ENCODE measurements around the gene UBL4A.
A peak's percentile ranks its signal among the peaks of the same experiment; 100 is the strongest.
"Not testable (repeated sequence)": the region's sequence is repeated elsewhere in the genome, so short reads cannot be mapped to it uniquely, and the experiment has no call there.

Gene UBL4A

DNA sequence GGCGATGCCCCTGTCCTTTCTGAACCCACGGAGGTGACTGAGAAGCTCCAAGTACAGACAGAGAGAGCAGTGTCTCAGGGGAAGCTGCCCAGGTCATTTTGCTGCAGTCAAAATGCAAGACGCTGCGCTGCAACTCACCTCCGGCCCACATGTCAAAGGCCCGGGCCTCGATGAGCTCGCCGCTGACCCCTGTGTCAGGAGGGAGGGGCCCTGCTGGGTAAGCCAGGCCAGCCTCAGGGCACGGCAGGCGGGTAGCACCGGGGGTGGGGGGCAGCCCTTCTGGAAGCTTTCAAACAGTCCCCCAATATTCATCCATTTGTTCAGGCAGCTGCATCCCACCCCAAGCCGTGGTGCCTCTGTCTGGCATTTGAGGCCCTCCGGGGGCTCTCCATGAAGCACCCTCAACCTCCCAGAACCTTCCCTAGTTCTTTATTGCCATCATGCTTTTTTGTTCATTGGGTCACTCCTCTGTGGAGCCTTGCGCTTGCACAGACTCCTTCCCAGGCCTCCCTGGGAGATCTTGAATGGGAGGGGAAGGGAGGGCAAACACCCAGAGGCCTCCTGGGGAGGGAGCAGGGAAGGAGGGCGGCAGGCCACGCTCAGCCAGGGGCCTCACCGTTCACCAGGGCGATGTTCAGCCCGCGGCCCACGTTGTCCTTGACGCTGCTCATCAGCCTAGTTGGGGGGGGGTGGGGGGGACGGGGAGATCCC, 21.4 kb upstream of the UBL4A start:
- Histone ChIP-seq H3K36me3 (ENCODE audit: control insufficient read depth, insufficient read depth, low read length) (peaks cover 15% of the 10 kb centered on the region), H3K4me1 (ENCODE audit: control insufficient read depth, insufficient read depth, low read length, poor library complexity, severe bottlenecking) (peaks cover 8% of the 10 kb centered on the region), H3K9me3 (ENCODE audit: control insufficient read depth, low read length) (no peaks in the 10 kb centered on the region), H3K4me3 (ENCODE audit: extremely low read depth, insufficient read depth, low read length, poor library complexity, severe bottlenecking) (no peak overlapping the region), H3K27ac (ENCODE audit: low read depth, low read length, severe bottlenecking) (no peak overlapping the region)
- 82 to 96% methylated on average over 4 to 7 of the region's 24 CpGs for WGBS, 2 experiments (ENCODE audit: insufficient coverage in 2 of 2)

- H3K4me3 ChIP-seq (ENCODE audit: extremely low read depth, insufficient read depth, low read length, poor library complexity, severe bottlenecking) = no peak overlapping the region
- no peaks in the 10 kb centered on the region for H3K9me3 ChIP-seq (ENCODE audit: control insufficient read depth, low read length)
- H3K36me3 ChIP-seq (ENCODE audit: control insufficient read depth, insufficient read depth, low read length) = peaks cover 15% of the 10 kb centered on the region
- peaks cover 8% of the 10 kb centered on the region for H3K4me1 ChIP-seq (ENCODE audit: control insufficient read depth, insufficient read depth, low read length, poor library complexity, severe bottlenecking)
- peak overlapping the region; percentile 73 for H3K27ac ChIP-seq (ENCODE audit: low read depth, low read length, severe bottlenecking)
- 93 to 98% methylated on average over 6 to 25 of the region's 37 CpGs for WGBS, 2 experiments (ENCODE audit: insufficient coverage in 2 of 2)
Observed at GRCh38 chrX:154506483-154507332, 20.3 kb upstream of the UBL4A start.

DNA sequence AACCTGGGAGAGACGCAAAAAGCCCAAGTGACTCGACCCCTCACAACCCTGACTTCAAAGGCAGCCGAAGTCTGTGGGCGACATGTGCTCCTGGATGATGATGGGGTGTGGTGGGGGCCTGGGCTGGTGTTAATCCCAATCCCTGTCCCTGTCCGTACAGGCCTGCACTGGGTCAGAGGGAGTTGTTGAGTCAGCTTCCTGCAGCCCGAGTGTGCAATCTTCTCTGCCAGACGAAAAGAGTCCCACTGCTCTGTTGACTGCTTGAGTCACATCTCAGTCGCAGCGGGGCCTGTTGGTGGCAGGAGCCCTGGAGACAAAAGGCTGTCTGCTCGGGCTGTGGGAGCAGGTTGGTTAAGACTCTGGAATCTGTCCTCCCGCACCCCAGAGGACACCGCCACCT, 19.3 kb upstream of the UBL4A start:
- Histone ChIP-seq H3K4me3 (ENCODE audit: extremely low read depth, insufficient read depth, low read length, poor library complexity, severe bottlenecking) (no peak overlapping the region), H3K9me3 (ENCODE audit: control insufficient read depth, low read length) (no peaks in the 10 kb centered on the region), H3K36me3 (ENCODE audit: control insufficient read depth, insufficient read depth, low read length) (peaks cover 15% of the 10 kb centered on the region), H3K27ac (ENCODE audit: low read depth, low read length, severe bottlenecking) (peak overlapping the region; percentile 73), H3K4me1 (ENCODE audit: control insufficient read depth, insufficient read depth, low read length, poor library complexity, severe bottlenecking) (peaks cover 8% of the 10 kb centered on the region)
- 60 to 75% methylated on average over 1 to 6 of the region's 12 CpGs for WGBS, 2 experiments (ENCODE audit: insufficient coverage in 2 of 2)

DNA sequence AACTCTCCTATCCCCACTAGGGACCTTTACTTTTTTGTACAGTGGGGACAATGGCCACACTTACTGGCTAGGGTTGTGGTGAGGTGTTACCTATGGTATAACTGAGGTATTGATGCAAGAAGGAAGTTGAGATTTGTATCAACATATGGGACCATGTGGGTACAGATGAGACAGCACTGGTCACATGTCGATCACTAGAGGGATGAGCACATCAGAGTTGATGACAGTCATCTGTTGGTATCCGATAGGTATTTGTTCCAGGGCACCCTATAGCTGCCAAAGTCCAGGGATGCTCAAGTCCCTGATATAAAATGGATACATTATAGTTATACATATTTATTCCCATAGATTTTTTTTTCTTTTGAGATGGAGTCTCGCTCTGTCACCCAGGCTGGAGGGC, 16.6 kb upstream of the UBL4A start:
- Histone ChIP-seq H3K27ac (ENCODE audit: low read depth, low read length, severe bottlenecking) (no peak overlapping the region), H3K4me1 (ENCODE audit: control insufficient read depth, insufficient read depth, low read length, poor library complexity, severe bottlenecking) (peaks cover 8% of the 10 kb centered on the region), H3K4me3 (ENCODE audit: extremely low read depth, insufficient read depth, low read length, poor library complexity, severe bottlenecking) (no peak overlapping the region), H3K9me3 (ENCODE audit: control insufficient read depth, low read length) (no peaks in the 10 kb centered on the region), H3K36me3 (ENCODE audit: control insufficient read depth, insufficient read depth, low read length) (peaks cover 2% of the 10 kb centered on the region)
- WGBS, 2 experiments (ENCODE audit: insufficient coverage in 2 of 2) = 89 to 100% methylated on average over 1 of the region's 3 CpGs

DNA sequence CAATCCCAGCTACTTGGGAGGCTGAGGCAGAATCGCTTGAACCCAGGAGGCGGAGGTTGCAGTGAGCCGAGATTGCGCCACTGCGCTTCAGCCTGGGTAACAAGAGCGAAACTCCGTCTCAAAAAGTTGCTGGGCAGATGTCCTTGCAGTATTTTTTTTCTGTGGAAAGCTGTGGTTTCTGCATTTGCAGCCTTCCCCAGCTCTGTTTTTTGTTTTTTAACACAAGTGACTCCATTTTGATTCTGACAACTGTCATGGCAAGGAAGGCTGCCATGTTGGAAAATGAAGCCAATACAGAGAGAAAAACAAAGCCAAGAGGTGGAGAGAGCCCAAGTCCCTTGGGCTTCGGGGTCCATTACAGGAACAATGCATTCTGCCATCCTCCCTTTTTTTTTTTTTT, 15.7 kb upstream of the UBL4A start:
- peaks cover 8% of the 10 kb centered on the region for H3K4me1 ChIP-seq (ENCODE audit: control insufficient read depth, insufficient read depth, low read length, poor library complexity, severe bottlenecking)
- no peaks in the 10 kb centered on the region for H3K9me3 ChIP-seq (ENCODE audit: control insufficient read depth, low read length)
- 80 to 83% methylated on average over 5 to 6 of the region's 8 CpGs for WGBS, 2 experiments (ENCODE audit: insufficient coverage in 2 of 2)
- no peak overlapping the region for H3K4me3 ChIP-seq (ENCODE audit: extremely low read depth, insufficient read depth, low read length, poor library complexity, severe bottlenecking)
- no peak overlapping the region for H3K27ac ChIP-seq (ENCODE audit: low read depth, low read length, severe bottlenecking)
- no peaks in the 10 kb centered on the region for H3K36me3 ChIP-seq (ENCODE audit: control insufficient read depth, insufficient read depth, low read length)

DNA sequence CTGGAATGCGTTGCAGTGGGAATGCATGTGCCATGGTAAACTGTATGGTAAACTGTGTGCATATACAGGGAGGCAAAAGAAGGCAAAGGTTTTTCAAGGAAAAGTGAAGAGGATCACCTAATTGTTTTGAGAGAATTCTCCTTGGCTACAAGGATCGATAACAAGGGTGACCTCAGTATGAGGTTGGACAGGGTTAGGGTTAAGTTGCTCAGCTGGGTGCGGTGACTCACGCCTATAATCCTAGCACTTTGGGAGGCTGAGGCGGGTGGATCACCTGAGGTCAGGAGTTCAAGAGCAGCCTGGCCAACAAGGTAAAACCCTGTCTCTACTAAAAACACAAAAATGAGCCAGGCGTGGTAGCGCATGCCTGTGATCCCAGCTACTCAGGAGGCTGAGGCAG, 15.0 kb upstream of the UBL4A start:
- WGBS, 2 experiments (ENCODE audit: insufficient coverage in 2 of 2) = 98 to 100% methylated on average over 2 to 6 of the region's 7 CpGs
- H3K4me3 ChIP-seq (ENCODE audit: extremely low read depth, insufficient read depth, low read length, poor library complexity, severe bottlenecking); H3K36me3 ChIP-seq (ENCODE audit: control insufficient read depth, insufficient read depth, low read length); H3K27ac ChIP-seq (ENCODE audit: low read depth, low read length, severe bottlenecking); H3K4me1 ChIP-seq (ENCODE audit: control insufficient read depth, insufficient read depth, low read length, poor library complexity, severe bottlenecking); H3K9me3 ChIP-seq (ENCODE audit: control insufficient read depth, low read length): not testable (repeated sequence)

- H3K27ac ChIP-seq (ENCODE audit: low read depth, low read length, severe bottlenecking); H3K36me3 ChIP-seq (ENCODE audit: control insufficient read depth, insufficient read depth, low read length); H3K9me3 ChIP-seq (ENCODE audit: control insufficient read depth, low read length); H3K4me1 ChIP-seq (ENCODE audit: control insufficient read depth, insufficient read depth, low read length, poor library complexity, severe bottlenecking); H3K4me3 ChIP-seq (ENCODE audit: extremely low read depth, insufficient read depth, low read length, poor library complexity, severe bottlenecking): not testable (repeated sequence)
- WGBS, 2 experiments (ENCODE audit: insufficient coverage in 2 of 2) = no CpG with 5 or more reads among the region's 4 CpGs
Observed at GRCh38 chrX:154496591-154497137, 10.2 kb upstream of the UBL4A start.

- WGBS, 2 experiments (ENCODE audit: insufficient coverage in 2 of 2) = no CpG with 5 or more reads among the region's 6 CpGs
- H3K4me1 ChIP-seq (ENCODE audit: control insufficient read depth, insufficient read depth, low read length, poor library complexity, severe bottlenecking) = no peaks in the 10 kb centered on the region
- H3K27ac ChIP-seq (ENCODE audit: low read depth, low read length, severe bottlenecking) = no peak overlapping the region
- no peak overlapping the region for H3K4me3 ChIP-seq (ENCODE audit: extremely low read depth, insufficient read depth, low read length, poor library complexity, severe bottlenecking)
- no peaks in the 10 kb centered on the region for H3K9me3 ChIP-seq (ENCODE audit: control insufficient read depth, low read length)
- H3K36me3 ChIP-seq (ENCODE audit: control insufficient read depth, insufficient read depth, low read length) = no peaks in the 10 kb centered on the region
Observed at GRCh38 chrX:154495472-154495922, 9.1 kb upstream of the UBL4A start.

DNA sequence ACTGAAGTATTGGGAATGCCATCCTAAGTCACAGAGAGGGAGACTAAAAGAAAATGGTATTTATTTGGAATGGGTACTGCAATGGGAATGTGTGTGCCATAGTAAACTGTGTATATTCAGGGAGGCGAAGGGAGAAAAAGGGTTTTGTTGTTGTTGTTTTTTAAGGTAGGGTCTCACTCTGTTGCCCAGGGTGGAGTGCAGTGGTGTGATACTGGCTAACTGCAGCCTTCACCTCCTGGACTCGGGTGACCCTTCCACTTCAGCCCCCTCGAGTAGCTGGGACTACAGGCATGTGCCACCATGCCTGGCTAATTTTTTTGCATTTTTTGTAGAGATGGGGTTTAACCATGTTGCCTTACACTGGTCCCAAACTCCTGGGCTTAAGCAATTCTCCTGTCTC, 8.3 kb upstream of the UBL4A start:
- WGBS, 2 experiments (ENCODE audit: insufficient coverage in 2 of 2) = 100% methylated on average over 1 of the region's 3 CpGs; no CpG with 5 or more reads in 1 of the 2 experiments
- no peaks in the 10 kb centered on the region for H3K36me3 ChIP-seq (ENCODE audit: control insufficient read depth, insufficient read depth, low read length)
- H3K27ac ChIP-seq (ENCODE audit: low read depth, low read length, severe bottlenecking) = no peak overlapping the region
- H3K4me3 ChIP-seq (ENCODE audit: extremely low read depth, insufficient read depth, low read length, poor library complexity, severe bottlenecking) = no peak overlapping the region
- no peaks in the 10 kb centered on the region for H3K4me1 ChIP-seq (ENCODE audit: control insufficient read depth, insufficient read depth, low read length, poor library complexity, severe bottlenecking)
- H3K9me3 ChIP-seq (ENCODE audit: control insufficient read depth, low read length) = no peaks in the 10 kb centered on the region

DNA sequence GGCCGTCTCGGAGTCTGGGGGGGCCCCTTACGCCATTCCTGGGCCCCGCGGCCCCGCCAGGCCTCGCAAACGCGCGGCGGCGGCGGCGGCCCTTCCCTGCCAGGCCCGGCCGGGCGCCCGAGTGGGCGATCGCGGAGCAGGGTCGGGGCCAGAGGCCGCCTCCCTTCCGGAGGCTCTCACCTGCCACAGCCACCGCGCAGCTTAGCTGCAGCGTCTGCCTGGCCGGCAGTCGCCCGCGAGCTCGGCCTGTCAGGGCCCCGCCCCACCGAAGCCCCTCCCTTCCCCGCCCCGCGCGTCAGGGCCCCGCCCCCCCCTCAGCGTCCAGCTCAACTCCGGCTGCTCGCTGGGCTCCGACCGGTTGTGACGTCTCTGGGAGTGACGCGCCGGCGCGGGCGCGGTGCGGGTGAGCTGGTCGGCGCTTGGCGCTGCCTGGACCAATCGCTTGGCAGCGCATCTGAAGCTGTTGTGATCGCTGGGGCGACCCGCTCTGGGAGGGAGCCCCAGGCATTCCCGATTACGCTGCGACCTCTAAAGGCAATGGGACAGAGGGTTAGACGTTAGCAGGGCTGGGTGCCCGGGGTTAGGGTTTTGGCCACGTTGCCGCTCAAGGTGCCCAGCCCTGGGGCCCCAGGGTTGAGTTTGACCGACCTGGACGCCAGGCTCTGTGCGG, 4.1 kb upstream of the UBL4A start, which contains the start of gene SLC10A3:
TSS of gene SLC10A3 (minus strand) at position 216 of the 670 bp plus-strand sequence. CDS start 1,689 bp downstream, outside the sequence.
- no peaks in the 10 kb centered on the region for H3K9me3 ChIP-seq (ENCODE audit: control insufficient read depth, low read length)
- H3K27ac ChIP-seq (ENCODE audit: low read depth, low read length, severe bottlenecking) = peak within 1 kb of the TSS; percentile 86
- no peaks in the 10 kb centered on the region for H3K4me1 ChIP-seq (ENCODE audit: control insufficient read depth, insufficient read depth, low read length, poor library complexity, severe bottlenecking)
- H3K4me3 ChIP-seq (ENCODE audit: extremely low read depth, insufficient read depth, low read length, poor library complexity, severe bottlenecking) = peak within 1 kb of the TSS; percentile 47
- WGBS, 2 experiments (ENCODE audit: insufficient coverage in 2 of 2) = 0% methylated on average over 19 to 20 of the region's 71 CpGs
- peaks cover 12% of the 10 kb centered on the region for H3K36me3 ChIP-seq (ENCODE audit: control insufficient read depth, insufficient read depth, low read length)
